MCF 10A (cell line): Measurements from ENCODE around the gene SPACA5. TPM values are rescaled to one million over a fixed set of nuclear protein-coding genes. Genes with fewer than 3 reads are reported as not detected.
"Not testable (repeated sequence)": the region's sequence is repeated elsewhere in the genome, so short reads cannot be mapped to it uniquely, and the experiment has no call there.

ENCODE experiments used
- BruUV-seq: library from RNA; stranded (reverse); fragments of 400-500 nt; replicated peaks from 2 replicates; lab custom pipeline; 2021; lab: Mats Ljungman, UMichigan
- CTCF ChIA-PET: fragments of 300-600 bp; sonication (Branson Sonifier 250); formaldehyde crosslinking; extraction: SDS; loops from one replicate; lab custom pipeline; 2021; ENCODE audit warnings: antibody characterized with exemption, inconsistent platforms; lab: Yijun Ruan, JAX
- POLR2A ChIA-PET: fragments of 300-600, 350-650 bp; sonication (Branson Sonifier 250); formaldehyde crosslinking; extraction: SDS; loops from one replicate; lab custom pipeline; 2020; ENCODE audit warnings: antibody characterized with exemption, inconsistent platforms; lab: Yijun Ruan, JAX
- DNase-seq: peaks from one replicate; pipeline ENCODE4 v3.0.0-alpha.2; 2018; ENCODE audit not compliant: unreplicated experiment
- H3K27ac Mint-ChIP-seq: one replicate; pipeline ENCODE4 v1.8.0; 2022; ENCODE audit warnings: mild to moderate bottlenecking, low read depth, mixed read lengths; ENCODE audit not compliant: unreplicated experiment
- H3K27me3 Mint-ChIP-seq: one replicate; pipeline ENCODE4 v1.8.0; 2022; ENCODE audit warnings: mixed read lengths; ENCODE audit not compliant: insufficient read depth, unreplicated experiment
- H3K36me3 Mint-ChIP-seq: one replicate; pipeline ENCODE4 v1.8.0; 2022; ENCODE audit warnings: mild to moderate bottlenecking, moderate library complexity, mixed read lengths; ENCODE audit not compliant: insufficient read depth, unreplicated experiment
- H3K4me1 Mint-ChIP-seq: one replicate; pipeline ENCODE4 v1.8.0; 2022; ENCODE audit warnings: mixed read lengths; ENCODE audit not compliant: insufficient read depth, unreplicated experiment
- H3K4me3 Mint-ChIP-seq: one replicate; pipeline ENCODE4 v1.8.0; 2022; ENCODE audit warnings: mild to moderate bottlenecking, moderate library complexity, mixed read lengths; ENCODE audit not compliant: unreplicated experiment
- H3K9me3 Mint-ChIP-seq: one replicate; pipeline ENCODE4 v1.8.0; 2022; ENCODE audit warnings: mixed read lengths; ENCODE audit not compliant: unreplicated experiment
- intact Hi-C: fragments of 100-400 bp; cut with micrococcal nuclease; formaldehyde crosslinking; loops from 2 replicates; pipeline ENCODE4 v1.14.1; 2022
- total RNA-seq: library from RNA; stranded (reverse); gene quantifications from 2 replicates; pipeline ENCODE4 v1.2.3, GENCODE V29; 2022
- TF ChIP-seq, protein P1 (sequence below): fragments of 200-600 bp; IDR thresholded peaks from one replicate; pipeline ENCODE4 v1.8.0; 2022; ENCODE audit warnings: antibody characterized with exemption, mild to moderate bottlenecking; ENCODE audit not compliant: unreplicated experiment

The SPACA5 gene
- total RNA-seq, 1 experiment from 2014 or later, result not detected

DNA sequence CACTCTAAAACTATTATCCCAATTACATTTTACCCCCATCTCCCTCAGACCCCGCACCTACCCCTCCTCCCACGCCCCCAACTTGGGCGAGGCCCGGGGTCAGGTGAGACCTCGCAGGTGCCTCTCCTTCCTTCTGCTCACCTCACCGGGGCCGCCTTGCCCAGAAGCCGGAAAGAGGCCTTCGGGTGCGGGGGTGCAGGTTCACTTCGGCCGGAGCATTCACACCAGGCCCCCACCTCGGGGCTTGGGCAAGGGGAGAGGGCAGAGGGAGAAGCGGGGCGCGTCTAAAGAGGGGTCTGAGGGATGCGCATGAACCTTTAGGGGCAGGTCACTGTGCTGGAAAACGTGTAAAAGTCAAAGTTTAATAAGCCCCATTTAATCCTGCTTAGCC is 3.4 kb upstream of the SPACA5 start:
- BruUV-seq, result TSS peak; percentile 55
- DNase-seq, result no peak
- POLR2A ChIA-PET, result interaction anchor here (1.0 kb wide), 1 partner anchor 167 kb away, joined by 8 read pairs; the partner anchor contains the start of gene ZNF81
- Mint-ChIP-seq H3K4me1 (peaks cover 6% of the 10 kb centered on the region), H3K4me3 (peak overlapping the region; percentile 87), H3K36me3 (peaks cover 9% of the 10 kb centered on the region), H3K9me3 (no peaks in the 10 kb centered on the region), H3K27me3 (no peaks in the 10 kb centered on the region), H3K27ac (peak overlapping the region; percentile 96)
- CTCF ChIA-PET, result interaction anchor here (0.6 kb wide), 1 partner anchor 22 kb away, joined by 3 read pairs; no protein-coding TSS in a partner anchor
- intact Hi-C loops, result no loop called here
- TF ChIP-seq, protein P1, sequence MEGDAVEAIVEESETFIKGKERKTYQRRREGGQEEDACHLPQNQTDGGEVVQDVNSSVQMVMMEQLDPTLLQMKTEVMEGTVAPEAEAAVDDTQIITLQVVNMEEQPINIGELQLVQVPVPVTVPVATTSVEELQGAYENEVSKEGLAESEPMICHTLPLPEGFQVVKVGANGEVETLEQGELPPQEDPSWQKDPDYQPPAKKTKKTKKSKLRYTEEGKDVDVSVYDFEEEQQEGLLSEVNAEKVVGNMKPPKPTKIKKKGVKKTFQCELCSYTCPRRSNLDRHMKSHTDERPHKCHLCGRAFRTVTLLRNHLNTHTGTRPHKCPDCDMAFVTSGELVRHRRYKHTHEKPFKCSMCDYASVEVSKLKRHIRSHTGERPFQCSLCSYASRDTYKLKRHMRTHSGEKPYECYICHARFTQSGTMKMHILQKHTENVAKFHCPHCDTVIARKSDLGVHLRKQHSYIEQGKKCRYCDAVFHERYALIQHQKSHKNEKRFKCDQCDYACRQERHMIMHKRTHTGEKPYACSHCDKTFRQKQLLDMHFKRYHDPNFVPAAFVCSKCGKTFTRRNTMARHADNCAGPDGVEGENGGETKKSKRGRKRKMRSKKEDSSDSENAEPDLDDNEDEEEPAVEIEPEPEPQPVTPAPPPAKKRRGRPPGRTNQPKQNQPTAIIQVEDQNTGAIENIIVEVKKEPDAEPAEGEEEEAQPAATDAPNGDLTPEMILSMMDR, result no peak

DNA sequence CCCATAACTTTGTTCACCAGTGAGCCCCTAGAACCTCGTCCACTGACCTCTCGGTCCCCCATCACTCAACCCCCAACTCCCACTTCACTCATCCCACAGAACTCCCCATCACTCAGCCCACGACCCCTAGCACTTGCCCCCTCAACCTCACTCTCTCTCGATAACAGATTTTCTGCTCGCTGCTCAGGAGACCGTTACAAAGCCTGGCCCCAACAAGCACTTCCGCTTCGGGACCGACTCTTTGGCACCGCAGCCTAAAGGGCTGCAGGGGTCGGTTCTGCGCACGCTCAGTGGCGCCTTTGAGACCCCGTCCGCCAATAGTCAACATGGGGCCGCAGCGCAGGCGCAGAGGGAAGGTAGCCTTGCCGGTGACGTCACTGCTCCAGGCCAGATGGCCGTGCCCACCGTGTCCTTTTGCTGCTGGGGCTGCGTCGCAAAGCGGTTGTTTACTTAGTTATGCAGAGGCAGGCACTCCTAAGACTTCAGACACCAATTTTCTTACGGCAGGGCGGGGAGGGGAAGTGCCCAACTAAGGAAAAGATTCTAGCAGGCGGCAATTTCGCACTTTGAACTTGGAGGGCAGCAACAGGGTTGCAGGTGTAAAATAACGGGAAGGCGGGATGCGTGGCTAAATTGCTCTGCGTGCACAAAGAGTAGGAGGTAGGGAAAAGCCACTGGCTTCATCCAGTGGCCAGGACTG is 2.9 kb upstream of the SPACA5 start, which contains the start of gene ZNF182:
TSS of gene ZNF182 (minus strand) at position 232 of the 700 bp plus-strand sequence. CDS start 1,380 bp downstream, outside the sequence.
- Mint-ChIP-seq H3K27ac (peak within 1 kb of the TSS; percentile 96), H3K27me3 (no peaks in the 10 kb centered on the region), H3K4me3 (peak within 1 kb of the TSS; percentile 87), H3K36me3 (peaks cover 5% of the 10 kb centered on the region), H3K9me3 (no peaks in the 10 kb centered on the region), H3K4me1 (peaks cover 6% of the 10 kb centered on the region)
- TF ChIP-seq, protein P1, result no peak
- POLR2A ChIA-PET, result no interaction called here
- intact Hi-C loops, result no loop called here
- CTCF ChIA-PET, result no interaction called here
- peak; percentile 87 for DNase-seq
- BruUV-seq, result no TSS peak

DNA sequence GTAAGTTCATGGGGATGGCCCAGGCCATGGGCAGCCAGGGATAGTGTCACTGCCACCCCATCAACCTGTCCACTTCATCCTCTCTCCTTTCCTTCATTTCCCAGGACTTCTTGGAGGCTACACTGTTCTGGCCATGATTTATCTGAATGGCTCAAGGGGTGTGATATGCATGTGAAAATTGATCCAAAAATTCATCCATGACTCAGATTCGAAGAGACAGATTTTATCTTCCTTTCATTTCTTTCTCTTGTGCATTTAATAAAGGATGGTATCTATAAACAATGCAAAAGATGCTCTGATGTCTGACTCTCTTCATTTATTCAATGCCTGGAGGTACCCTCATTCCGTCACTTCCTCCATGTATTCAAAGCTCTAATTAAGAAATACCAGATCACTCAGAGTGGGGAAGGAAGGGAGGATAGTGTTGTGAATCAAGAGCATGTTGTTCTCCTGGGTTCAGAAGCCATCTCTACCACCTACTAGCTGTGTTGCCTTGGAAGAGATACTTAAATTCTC is 2.7 kb downstream of the SPACA5 start:
- H3K27ac Mint-ChIP-seq, H3K36me3 Mint-ChIP-seq, H3K27me3 Mint-ChIP-seq, POLR2A ChIA-PET, DNase-seq, H3K4me3 Mint-ChIP-seq, BruUV-seq, intact Hi-C loops, H3K9me3 Mint-ChIP-seq, H3K4me1 Mint-ChIP-seq, CTCF ChIA-PET: not testable (repeated sequence)

DNA sequence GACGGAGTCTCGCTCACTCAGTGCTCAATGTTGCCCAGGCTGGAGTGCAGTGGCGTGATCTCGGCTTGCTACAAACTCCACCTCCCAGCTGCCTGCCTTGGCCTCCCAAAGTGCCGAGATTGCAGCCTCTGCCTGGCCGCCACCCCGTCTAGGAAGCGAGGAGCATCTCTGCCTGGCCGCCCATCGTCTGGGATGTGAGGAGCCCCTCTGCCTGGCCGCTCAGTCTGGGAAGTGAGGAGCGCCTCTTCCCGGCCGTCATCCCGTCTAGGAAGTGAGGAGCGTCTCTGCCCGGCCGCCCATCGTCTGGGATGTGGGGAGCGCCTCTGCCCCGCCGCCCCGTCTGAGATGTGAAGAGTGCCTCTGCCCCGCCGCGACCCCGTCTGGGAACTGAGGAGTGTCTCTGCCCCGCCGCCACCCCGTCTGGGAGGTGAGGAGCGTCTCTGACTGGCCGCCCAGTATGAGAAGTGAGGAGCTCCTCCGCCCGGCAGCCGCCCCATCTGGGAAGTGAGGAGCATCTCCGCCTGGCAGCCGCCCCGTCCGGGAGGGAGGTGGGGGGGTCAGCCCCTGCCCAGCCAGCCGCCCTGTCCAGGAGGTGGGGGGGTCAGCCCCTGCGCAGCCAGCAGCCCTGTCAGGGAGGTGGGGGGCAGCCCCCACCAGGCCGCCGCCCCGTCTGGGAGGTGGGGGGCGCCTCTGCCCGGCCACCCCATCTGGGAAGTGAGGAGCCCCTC is 10.0 kb downstream of the SPACA5 start:
- H3K36me3 Mint-ChIP-seq, DNase-seq, H3K4me1 Mint-ChIP-seq, H3K27ac Mint-ChIP-seq, intact Hi-C loops, POLR2A ChIA-PET, H3K4me3 Mint-ChIP-seq, BruUV-seq, CTCF ChIA-PET, H3K9me3 Mint-ChIP-seq, H3K27me3 Mint-ChIP-seq: not testable (repeated sequence)

DNA sequence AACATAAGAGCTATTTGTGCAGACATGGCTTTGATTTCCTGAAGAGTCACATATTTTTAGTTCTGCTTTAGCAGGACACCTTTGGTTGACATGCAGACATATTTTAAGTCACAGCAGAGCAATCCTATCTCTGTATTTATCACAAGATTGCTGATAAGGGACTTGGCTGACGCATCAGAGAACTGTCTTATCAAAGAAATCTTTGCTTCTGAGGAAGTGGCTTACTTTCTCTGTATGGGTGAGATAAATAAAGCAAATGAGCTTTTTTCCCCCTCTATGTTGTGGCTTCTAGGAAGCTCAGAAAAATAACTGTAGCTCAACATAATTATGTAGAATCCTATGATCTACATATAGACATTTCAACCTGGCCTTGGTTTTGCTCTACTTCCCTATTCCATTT is 13.1 kb downstream of the SPACA5 start:
- H3K36me3 Mint-ChIP-seq, H3K4me3 Mint-ChIP-seq, CTCF ChIA-PET, POLR2A ChIA-PET, H3K4me1 Mint-ChIP-seq, BruUV-seq, DNase-seq, H3K27me3 Mint-ChIP-seq, H3K27ac Mint-ChIP-seq, H3K9me3 Mint-ChIP-seq: not testable (repeated sequence)
- intact Hi-C loops, result loop anchor here (10.0 kb wide), 1 partner anchor 825 kb away; the partner anchor contains the start of gene UBA1

DNA sequence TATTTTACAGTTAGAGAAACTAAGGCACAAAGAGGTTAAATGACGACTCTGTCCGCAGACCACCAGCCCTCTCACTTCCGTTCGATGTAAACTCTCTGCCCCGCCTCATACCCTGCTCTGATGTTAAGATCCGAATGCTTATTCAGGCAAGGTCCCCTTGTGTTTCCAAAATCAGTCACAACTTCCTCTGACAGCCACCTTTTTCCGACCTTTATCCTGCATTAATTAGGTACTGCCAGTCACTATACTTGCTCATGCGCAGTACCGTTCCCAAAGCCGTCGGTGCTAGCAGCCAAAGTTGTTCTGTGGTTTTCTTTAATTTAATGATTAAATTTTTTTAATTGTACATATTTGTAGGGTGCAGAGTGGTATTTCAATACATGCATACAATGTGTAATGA is 13.7 kb downstream of the SPACA5 start:
- CTCF ChIA-PET, result interaction anchor here (0.8 kb wide), 1 partner anchor 140 kb away, joined by 4 read pairs; no protein-coding TSS in a partner anchor
- peak overlapping the region; percentile 96 for H3K27ac Mint-ChIP-seq
- H3K4me3 Mint-ChIP-seq, H3K4me1 Mint-ChIP-seq, H3K36me3 Mint-ChIP-seq, H3K9me3 Mint-ChIP-seq, BruUV-seq, DNase-seq, H3K27me3 Mint-ChIP-seq: not testable (repeated sequence)
- POLR2A ChIA-PET, result interaction anchor here (1.2 kb wide), 1 partner anchor 185 kb away, joined by 7 read pairs; no protein-coding TSS in a partner anchor
- intact Hi-C loops, result loop anchor here (10.0 kb wide), 1 partner anchor 826 kb away; the partner anchor contains the start of gene UBA1
